RWPE1 (cell line): Measurements from ENCODE around the gene ASB6.

Experiments
- CTCF ChIA-PET: fragments of 350-600 bp; sonication (Branson Sonifier 250); formaldehyde crosslinking; extraction: SDS; loops from one replicate; lab custom pipeline; 2021; lab: Yijun Ruan, JAX
- POLR2A ChIA-PET: fragments of 400-600 bp; formaldehyde crosslinking; extraction: SDS; loops from one replicate; lab custom pipeline; 2020; ENCODE audit warnings: antibody characterized with exemption; ENCODE audit not compliant: low non-redundant PET; lab: Yijun Ruan, JAX
- DNase-seq: peaks from one replicate; pipeline ENCODE4 v3.0.0; 2012; ENCODE audit warnings: low spot score
- H3K27ac ChIP-seq: fragments of 450-650 bp; 2 replicates; pipeline ENCODE4 v1.5.1; 2017
- TF ChIP-seq, protein P1 (sequence below): fragments of 450-650 bp; conservative IDR thresholded peaks from 2 replicates; pipeline ENCODE4 v1.5.1; 2017; ENCODE audit warnings: low read depth, mild to moderate bottlenecking

Gene ASB6

GRCh38 chr9:129644902-129645301, 3.0 kb upstream of the ASB6 start:
- TF ChIP-seq, protein P1, sequence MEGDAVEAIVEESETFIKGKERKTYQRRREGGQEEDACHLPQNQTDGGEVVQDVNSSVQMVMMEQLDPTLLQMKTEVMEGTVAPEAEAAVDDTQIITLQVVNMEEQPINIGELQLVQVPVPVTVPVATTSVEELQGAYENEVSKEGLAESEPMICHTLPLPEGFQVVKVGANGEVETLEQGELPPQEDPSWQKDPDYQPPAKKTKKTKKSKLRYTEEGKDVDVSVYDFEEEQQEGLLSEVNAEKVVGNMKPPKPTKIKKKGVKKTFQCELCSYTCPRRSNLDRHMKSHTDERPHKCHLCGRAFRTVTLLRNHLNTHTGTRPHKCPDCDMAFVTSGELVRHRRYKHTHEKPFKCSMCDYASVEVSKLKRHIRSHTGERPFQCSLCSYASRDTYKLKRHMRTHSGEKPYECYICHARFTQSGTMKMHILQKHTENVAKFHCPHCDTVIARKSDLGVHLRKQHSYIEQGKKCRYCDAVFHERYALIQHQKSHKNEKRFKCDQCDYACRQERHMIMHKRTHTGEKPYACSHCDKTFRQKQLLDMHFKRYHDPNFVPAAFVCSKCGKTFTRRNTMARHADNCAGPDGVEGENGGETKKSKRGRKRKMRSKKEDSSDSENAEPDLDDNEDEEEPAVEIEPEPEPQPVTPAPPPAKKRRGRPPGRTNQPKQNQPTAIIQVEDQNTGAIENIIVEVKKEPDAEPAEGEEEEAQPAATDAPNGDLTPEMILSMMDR = no peak
- POLR2A ChIA-PET = interaction anchor here (0.6 kb wide), 1 partner anchor 115 kb away, joined by 3 read pairs; no protein-coding TSS in a partner anchor
- CTCF ChIA-PET = interaction anchor here (0.8 to 1.1 kb wide), 2 partner anchors 93 to 506 kb away, joined by 3 read pairs; no protein-coding TSS in a partner anchor
- peak overlapping the region; percentile 82 for H3K27ac ChIP-seq
- DNase-seq = no peak

DNA sequence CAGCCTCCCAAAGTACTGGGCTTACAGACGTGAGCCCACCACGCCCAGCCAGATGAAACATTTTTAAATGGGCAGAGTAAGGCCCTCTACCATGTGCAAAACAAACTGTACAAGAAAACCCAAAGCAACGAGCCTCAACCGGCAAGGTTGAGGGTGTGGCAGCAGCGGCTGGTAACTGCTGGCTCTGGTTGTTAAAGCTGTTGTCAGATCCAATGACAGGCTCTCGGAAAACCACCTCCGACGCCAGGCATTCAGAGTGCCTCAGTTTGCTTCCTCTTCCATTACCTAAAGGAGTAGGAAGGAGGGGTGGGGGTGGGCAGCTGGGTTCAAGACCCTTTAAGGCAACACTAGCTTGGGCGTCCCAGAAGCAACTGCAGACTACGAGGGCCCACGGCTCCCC, 2.4 kb upstream of the ASB6 start:
- peak overlapping the region; percentile 82 for H3K27ac ChIP-seq
- DNase-seq = no peak
- CTCF ChIA-PET = interaction anchor here (0.6 to 2.2 kb wide), 5 partner anchors 20 to 505 kb away, joined by 3 to 12 read pairs (median 9); no protein-coding TSS in a partner anchor
- POLR2A ChIA-PET = interaction anchor here (0.6 kb wide), 1 partner anchor 116 kb away, joined by 3 read pairs; no protein-coding TSS in a partner anchor
- TF ChIP-seq, protein P1 = no peak

DNA sequence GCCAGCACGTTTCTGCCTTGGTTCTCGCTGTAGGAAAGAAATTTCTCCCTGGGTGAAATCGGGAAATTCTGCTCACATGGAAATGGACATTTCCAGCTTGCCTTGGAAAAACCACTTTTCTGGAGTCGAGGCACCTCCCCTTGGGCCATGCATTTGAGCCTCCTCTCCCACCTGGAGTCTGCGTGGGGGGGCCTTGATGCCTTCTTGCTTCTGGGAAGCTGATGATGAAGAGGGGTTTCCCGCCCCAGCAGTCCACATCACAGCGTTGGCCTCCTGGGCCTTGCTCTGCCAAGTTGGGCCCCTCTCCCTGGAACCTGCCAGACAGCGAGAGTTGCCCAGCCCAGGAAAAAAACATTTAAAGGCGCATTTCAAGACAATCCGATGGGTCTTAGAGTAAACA, 1.8 kb upstream of the ASB6 start:
- H3K27ac ChIP-seq = peak overlapping the region; percentile 82
- no peak for DNase-seq
- TF ChIP-seq, protein P1 = no peak
- POLR2A ChIA-PET = interaction anchor here (0.6 kb wide), 1 partner anchor 538 kb away, joined by 5 read pairs; no protein-coding TSS in a partner anchor
- CTCF ChIA-PET = interaction anchor here (0.6 to 2.2 kb wide), 7 partner anchors 8 to 286 kb away, joined by 3 to 12 read pairs (median 8); no protein-coding TSS in a partner anchor

DNA sequence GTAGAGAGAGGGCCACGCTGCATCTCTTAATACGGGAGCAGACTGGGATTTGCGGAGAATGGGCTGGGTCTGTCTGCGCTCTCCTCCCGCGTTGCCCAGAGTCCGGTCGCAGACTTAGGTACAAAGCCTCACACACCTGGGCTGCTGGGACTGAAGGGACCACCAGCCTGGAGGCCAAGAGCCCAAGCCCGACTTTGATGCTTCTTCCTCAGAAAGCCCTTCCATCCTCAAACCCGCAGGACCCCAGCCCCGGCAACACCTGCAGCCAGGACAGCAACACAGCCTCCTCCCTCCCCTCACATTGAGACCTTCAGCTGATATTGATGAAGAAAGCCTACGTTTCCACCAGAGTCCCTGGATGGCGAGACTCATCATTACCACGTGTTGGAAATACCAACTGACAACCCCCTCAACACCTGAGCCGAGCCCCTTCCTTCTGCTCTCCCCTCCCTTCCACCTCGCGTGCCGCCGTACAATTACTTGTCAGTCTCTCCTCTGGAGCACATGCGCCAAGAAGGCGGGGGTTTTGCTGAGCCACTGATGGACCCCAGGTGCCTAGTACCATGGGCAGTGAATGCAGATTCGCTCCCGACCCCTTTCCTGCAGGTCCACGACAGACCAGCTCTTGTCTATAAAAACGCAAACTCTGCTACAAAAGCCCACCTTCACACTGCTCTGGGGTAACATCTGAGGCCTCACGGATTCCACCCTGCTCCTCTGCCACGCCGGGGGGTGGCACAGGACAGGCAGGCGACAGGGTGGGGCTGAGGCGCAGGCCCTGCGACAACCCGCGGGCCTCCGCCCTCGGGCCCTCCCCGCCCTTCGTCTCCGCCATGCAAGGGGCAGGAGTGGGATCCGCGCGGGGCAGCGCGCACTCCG, 841 bp downstream of the ASB6 start:
- TF ChIP-seq, protein P1 = no peak
- ChIA-PET POLR2A (interaction anchor here (0.5 kb wide), 1 partner anchor 15 kb away, joined by 3 read pairs; the partner anchor contains the start of gene NTMT1), CTCF (interaction anchor here (0.5 to 5.2 kb wide), 8 partner anchors 10 to 553 kb away, joined by 3 to 33 read pairs (median 4); partner anchors contain the start of gene NTMT1)
- no peak for DNase-seq
- peak overlapping the region; percentile 82 for H3K27ac ChIP-seq

GRCh38 chr9:129640086-129640870, 1.7 kb downstream of the ASB6 start:
- TF ChIP-seq, protein P1 = no peak
- ChIA-PET POLR2A (interaction anchor here (0.5 kb wide), 1 partner anchor 14 kb away, joined by 3 read pairs; the partner anchor contains the start of gene NTMT1), CTCF (interaction anchor here (0.6 to 5.2 kb wide), 9 partner anchors 10 to 450 kb away, joined by 3 to 33 read pairs (median 4); partner anchors contain the start of gene NTMT1)
- peak overlapping the region; percentile 82 for H3K27ac ChIP-seq
- peak; percentile 45 for DNase-seq
